ENCODE results near the gene RAE1. TPM values are rescaled to one million over a fixed set of nuclear protein-coding genes. Genes with fewer than 3 reads are reported as not detected.

RAE1 gene
- total and polyA plus RNA-seq, 2 donors (not counting 3 experiments of a cell fraction or from before 2014, with no cell fraction given): 34.1 to 55.8 TPM

DNA sequence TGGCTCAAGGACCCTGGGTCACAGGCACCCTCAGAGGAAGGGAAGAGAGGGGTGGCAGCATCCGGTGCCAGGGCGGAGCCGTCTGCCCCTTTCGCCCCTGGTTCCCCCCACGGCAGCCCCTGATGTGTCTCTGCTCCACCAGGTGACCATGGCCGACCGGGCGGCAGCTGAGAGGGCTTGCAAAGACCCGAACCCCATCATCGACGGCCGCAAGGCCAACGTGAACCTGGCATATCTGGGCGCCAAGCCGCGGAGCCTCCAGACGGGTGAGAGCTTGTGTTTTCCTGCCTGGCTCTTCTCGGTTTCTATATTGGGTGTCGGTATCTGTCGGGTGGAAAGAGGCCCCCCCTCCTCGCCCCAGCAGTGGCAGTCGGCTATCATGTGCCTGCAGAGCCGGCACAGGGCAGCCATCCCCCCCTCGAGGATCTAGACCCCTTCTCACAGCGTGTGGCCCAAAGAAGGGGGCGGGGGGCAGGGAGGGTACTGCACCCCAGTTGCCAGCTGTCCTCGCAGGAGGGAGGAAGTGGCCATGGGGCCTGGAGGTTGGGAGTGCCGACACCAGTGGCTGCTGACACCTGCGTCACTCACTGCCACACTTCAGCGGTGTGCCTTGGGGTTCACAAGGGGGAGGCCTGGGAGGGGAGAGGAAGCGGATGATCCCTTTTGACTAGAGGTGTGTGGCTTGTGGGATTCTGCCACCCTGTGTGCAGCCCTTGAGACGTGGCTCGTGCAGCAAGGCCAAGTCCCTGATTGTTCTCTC, 41.6 kb downstream of the RAE1 start:
- H3K4me2 ChIP-seq (ENCODE audit: insufficient read depth, low read length): peak overlapping the region; percentile 82
- H3K9ac ChIP-seq (replicated peaks; ENCODE audit: extremely low read depth, insufficient read depth, low read length): peak overlapping the region; percentile 59
- intact Hi-C loops (cut with micrococcal nuclease) (loop anchor here (10.0 kb wide), 1 partner anchor 1012 kb away; no protein-coding TSS in a partner anchor), dilution Hi-C loops (cut with MboI; ENCODE audit: extremely low pct_ligation_motif_present, low sequenced_read_pairs) (no loop called here)
- no peak for TF ChIP-seq FOS (IDR thresholded peaks at IDR 0.05; ENCODE audit: borderline replicate concordance, insufficient read depth, low read length)
- no peak for TF ChIP-seq CTCF (IDR thresholded peaks at IDR 0.05; ENCODE audit: extremely low read depth in 1 of 2, insufficient read depth in 1 of 2, low read depth in 1 of 2, low read length in 2 of 2)
- no peak for TF ChIP-seq POLR2A (IDR thresholded peaks at IDR 0.05; ENCODE audit: low read depth, low read length)
- TF ChIP-seq JUN (IDR thresholded peaks at IDR 0.05; ENCODE audit: borderline replicate concordance, insufficient read depth, insufficient read length, low read depth): no peak
- TF ChIP-seq MAX (IDR thresholded peaks at IDR 0.05; ENCODE audit: insufficient read depth, insufficient read length): no peak
- TF ChIP-seq GATA2 (IDR thresholded peaks at IDR 0.05; ENCODE audit: insufficient read depth, insufficient read length, low read depth, low read length): no peak
- POLR2A ChIA-PET: no interaction called here
- no peaks in the 10 kb centered on the region for H3K9me3 ChIP-seq (replicated peaks; ENCODE audit: control insufficient read depth, insufficient read depth, low read length)
- peaks cover 15% of the 10 kb centered on the region for H3K79me2 ChIP-seq (ENCODE audit: control insufficient read depth, insufficient read depth, low read length)
- no peaks in the 10 kb centered on the region for H3K27me3 ChIP-seq (ENCODE audit: control insufficient read depth in 2 of 2, insufficient read depth in 2 of 2, low read length in 2 of 2)
- no peak overlapping the region for H2AFZ ChIP-seq (ENCODE audit: low read depth, low read length)
- H3K36me3 ChIP-seq (ENCODE audit: control insufficient read depth in 2 of 2, extremely low read depth in 1 of 2, insufficient read depth in 2 of 2, low read length in 2 of 2): peaks cover 3 to 17% of the 10 kb centered on the region in 2 experiments
- H4K20me1 ChIP-seq (replicated peaks; ENCODE audit: control insufficient read depth, extremely low read depth, insufficient read depth, low read length): no peaks in the 10 kb centered on the region
- DNase-seq (ENCODE audit: low read depth, low spot score): no peak
- no peak overlapping the region for H3K27ac ChIP-seq (ENCODE audit: insufficient read depth, low read depth, low read length)
- CTCF ChIA-PET: interaction anchor here (1.7 kb wide), 1 partner anchor 11 kb away, joined by 9 read pairs; no protein-coding TSS in a partner anchor
- peak overlapping the region; percentile 65 to 84 (median 69) for H3K4me3 ChIP-seq (replicated peaks in 1 of 3; ENCODE audit: insufficient read depth in 1 of 3, low read depth in 1 of 3, low read length in 3 of 3)
- H3K4me1 ChIP-seq (ENCODE audit: control insufficient read depth, extremely low read depth, insufficient read depth, low read length): peaks cover 24% of the 10 kb centered on the region
- no peak for FAIRE-seq
- no TSS peak for BruUV-seq (replicated peaks)
- H3K9me1 ChIP-seq (replicated peaks; ENCODE audit: control insufficient read depth, extremely low read depth, insufficient read depth, low read length): no peaks in the 10 kb centered on the region
